IMR-90 (cell line): ENCODE measurements around the gene DEPDC5. TPM values are rescaled to one million over a fixed set of nuclear protein-coding genes. Genes with fewer than 3 reads are reported as not detected.

Source experiments
- ATAC-seq: fragments of 200-7000 bp; cut with Tn5 transposase; 2 replicates; pipeline ENCODE4 v1.9.1; 2020; ENCODE audit warnings: low read depth, mild to moderate bottlenecking, moderate library complexity
- BruUV-seq: library from RNA; stranded (reverse); fragments of 400-500 nt; replicated peaks from 2 replicates; lab custom pipeline; 2021; lab: Mats Ljungman, UMichigan
- CTCF ChIA-PET: fragments of 300-600 bp; formaldehyde crosslinking; extraction: SDS; loops from one replicate; lab custom pipeline; 2021; ENCODE audit warnings: antibody characterized with exemption; lab: Yijun Ruan, JAX
- POLR2A ChIA-PET: fragments of 300-600 bp; sonication (Branson Sonifier 250); formaldehyde crosslinking; loops from one replicate; lab custom pipeline; 2022; ENCODE audit warnings: antibody characterized with exemption; ENCODE audit not compliant: unreplicated experiment; lab: Charles Lee
- DNase-seq: peaks from one replicate; pipeline ENCODE4 v3.0.0; 2013
- H2AFZ ChIP-seq: replicated peaks from 2 replicates; pipeline ENCODE3; 2013; ENCODE audit warnings: low read length, mild to moderate bottlenecking; ENCODE audit not compliant: poor library complexity
- H2AK5ac ChIP-seq: 2 replicates; pipeline ENCODE4 v1.6.1; 2013; ENCODE audit warnings: low read depth, low read length, inconsistent platforms
- H2AK9ac ChIP-seq: replicated peaks from 2 replicates; pipeline ENCODE3; 2013; ENCODE audit warnings: mild to moderate bottlenecking, low read depth, low read length, moderate library complexity; ENCODE audit not compliant: poor library complexity
- H2BK120ac ChIP-seq: 2 replicates; pipeline ENCODE4 v1.6.1; 2013; ENCODE audit warnings: low read depth, low read length, inconsistent platforms
- H2BK15ac ChIP-seq: 3 replicates; pipeline ENCODE4 v1.6.1; 2013; ENCODE audit warnings: low read depth, low read length, inconsistent platforms
- H2BK20ac ChIP-seq: 2 replicates; pipeline ENCODE4 v1.6.1; 2013; ENCODE audit warnings: low read depth, mild to moderate bottlenecking, inconsistent platforms, low read length, moderate library complexity
- H2BK5ac ChIP-seq: 2 replicates; pipeline ENCODE4 v1.6.1; 2013; ENCODE audit warnings: mild to moderate bottlenecking, low read depth, low read length, inconsistent platforms; ENCODE audit not compliant: poor library complexity, severe bottlenecking
- H3K14ac ChIP-seq: replicated peaks from 2 replicates; pipeline ENCODE4 v1.6.1; 2013; ENCODE audit warnings: low read depth, low read length, inconsistent platforms
- H3K18ac ChIP-seq: 2 replicates; pipeline ENCODE4 v1.6.1; 2013; ENCODE audit warnings: low read depth, low read length, control low read depth
- H3K23ac ChIP-seq: 2 replicates; pipeline ENCODE4 v1.6.1; 2013; ENCODE audit warnings: low read depth, low read length, inconsistent platforms
- H3K27ac ChIP-seq: 2 replicates; pipeline ENCODE4 v1.5.1; 2013; ENCODE audit warnings: mild to moderate bottlenecking, control low read depth, low read length; ENCODE audit not compliant: insufficient read depth
- H3K27me3 ChIP-seq: 2 replicates; pipeline ENCODE4 v1.6.1; 2013; ENCODE audit warnings: low read length; ENCODE audit not compliant: control insufficient read depth, insufficient read depth
- H3K36me3 ChIP-seq: 2 replicates; pipeline ENCODE4 v1.6.1; 2013; ENCODE audit warnings: low read length, mixed read lengths; ENCODE audit not compliant: control insufficient read depth, insufficient read depth
- H3K4ac ChIP-seq: 2 replicates; pipeline ENCODE4 v1.6.1; 2013; ENCODE audit warnings: low read depth, low read length, inconsistent platforms
- H3K4me1 ChIP-seq: 2 replicates; pipeline ENCODE4 v1.6.1; 2013; ENCODE audit warnings: low read length, mixed read lengths; ENCODE audit not compliant: control insufficient read depth, insufficient read depth
- H3K4me2 ChIP-seq: 2 replicates; pipeline ENCODE4 v1.6.1; 2013; ENCODE audit warnings: low read depth, mild to moderate bottlenecking, control low read depth, low read length, moderate library complexity
- H3K4me3 ChIP-seq: 2 replicates; pipeline ENCODE4 v1.5.1; 2013; ENCODE audit warnings: low read depth, mild to moderate bottlenecking, control low read depth, low read length, moderate library complexity; ENCODE audit not compliant: insufficient read depth
- H3K56ac ChIP-seq: 2 replicates; pipeline ENCODE4 v1.6.1; 2013; ENCODE audit warnings: low read length, inconsistent platforms; ENCODE audit not compliant: insufficient read depth; ENCODE audit errors: extremely low read depth
- H3K79me1 ChIP-seq, 2 experiments: 2 replicates each; pipeline ENCODE4 v1.6.1; 2013; ENCODE audit warnings: low read length in 2 of 2, inconsistent platforms in 1 of 2, low read depth in 1 of 2
- H3K9ac ChIP-seq: 2 replicates; pipeline ENCODE4 v1.6.1; 2013; ENCODE audit warnings: low read depth, low read length, control low read depth
- H3K9me1 ChIP-seq: 2 replicates; pipeline ENCODE4 v1.6.1; 2013; ENCODE audit warnings: low read length, inconsistent platforms; ENCODE audit not compliant: insufficient read depth
- H3K9me3 ChIP-seq: 2 replicates; pipeline ENCODE4 v1.6.1; 2013; ENCODE audit warnings: low read length; ENCODE audit not compliant: control insufficient read depth, insufficient read depth
- H4K20me1 ChIP-seq: 2 replicates; pipeline ENCODE4 v1.6.1; 2013; ENCODE audit warnings: low read length, inconsistent platforms; ENCODE audit not compliant: insufficient read depth
- H4K5ac ChIP-seq: 2 replicates; pipeline ENCODE4 v1.6.1; 2013; ENCODE audit warnings: mild to moderate bottlenecking, low read depth, low read length, control low read depth
- H4K8ac ChIP-seq, 2 experiments: 2 replicates each; pipeline ENCODE4 v1.6.1; 2013; ENCODE audit warnings: low read depth in 2 of 2, low read length in 2 of 2, control low read depth in 1 of 2, inconsistent platforms in 1 of 2
- H4K91ac ChIP-seq: 2 replicates; pipeline ENCODE4 v1.6.1; 2013; ENCODE audit warnings: low read depth, low read length, inconsistent platforms; ENCODE audit not compliant: insufficient read depth
- BHLHE40 ChIP-seq: fragments of 150-350 bp; IDR thresholded peaks from 2 replicates; pipeline ENCODE4 v1.6.1; 2016; ENCODE audit warnings: mild to moderate bottlenecking, low read depth, low read length
- CHD1 ChIP-seq: IDR thresholded peaks from 2 replicates; pipeline ENCODE4 v1.6.1; 2012; ENCODE audit warnings: low read depth, low read length, improper control_type of control experiment
- ELK1 ChIP-seq: fragments of 150-350 bp; IDR thresholded peaks from 2 replicates; pipeline ENCODE4 v1.6.1; 2016; ENCODE audit warnings: low read depth, mild to moderate bottlenecking, low read length, moderate library complexity, borderline replicate concordance
- FOS ChIP-seq: fragments of 150-350 bp; IDR thresholded peaks from 2 replicates; pipeline ENCODE4 v1.6.1; 2016; ENCODE audit warnings: low read depth, low read length
- MAFK ChIP-seq: IDR thresholded peaks from 2 replicates; pipeline ENCODE4 v1.6.1; 2012; ENCODE audit warnings: low read depth, low read length, improper control_type of control experiment
- MAZ ChIP-seq: IDR thresholded peaks from 2 replicates; pipeline ENCODE4 v1.6.1; 2012; ENCODE audit warnings: low read depth, mild to moderate bottlenecking, low read length, improper control_type of control experiment, moderate library complexity, borderline replicate concordance
- MXI1 ChIP-seq: IDR thresholded peaks from 2 replicates; pipeline ENCODE4 v1.6.1; 2012; ENCODE audit warnings: low read depth, mild to moderate bottlenecking, low read length, moderate library complexity, borderline replicate concordance
- NFE2L2 ChIP-seq: fragments of 150-350 bp; IDR thresholded peaks from 2 replicates; pipeline ENCODE4 v1.6.1; 2016; ENCODE audit warnings: low read depth, mild to moderate bottlenecking, low read length
- POLR2A ChIP-seq: IDR thresholded peaks from 2 replicates; pipeline ENCODE4 v1.6.1; 2012; ENCODE audit warnings: mild to moderate bottlenecking, low read depth, low read length
- RAD21 ChIP-seq: IDR thresholded peaks from 2 replicates; pipeline ENCODE4 v1.6.1; 2012; ENCODE audit warnings: low read length, improper control_type of control experiment
- RCOR1 ChIP-seq: IDR thresholded peaks from 2 replicates; pipeline ENCODE4 v1.6.1; 2012; ENCODE audit warnings: mild to moderate bottlenecking, low read length, improper control_type of control experiment; ENCODE audit not compliant: insufficient replicate concordance
- RFX5 ChIP-seq: IDR thresholded peaks from 2 replicates; pipeline ENCODE4 v1.8.0; 2012; ENCODE audit warnings: low read depth, mild to moderate bottlenecking, low read length, moderate library complexity
- SMC3 ChIP-seq: fragments of 150-350 bp; IDR thresholded peaks from 2 replicates; pipeline ENCODE4 v1.6.1; 2016; ENCODE audit warnings: low read depth, mild to moderate bottlenecking, antibody characterized with exemption, low read length, moderate library complexity
- USF2 ChIP-seq: fragments of 150-350 bp; IDR thresholded peaks from 2 replicates; pipeline ENCODE4 v1.6.1; 2017; ENCODE audit warnings: mild to moderate bottlenecking, antibody characterized with exemption, low read length, low read depth
- WGBS, 2 experiments: methylation state at CpG; one replicate each; pipeline versions ENCODE4 v1.1.5 to v1.1.7; 2013; ENCODE audit warnings: missing lambda C conversion rate in 2 of 2; ENCODE audit not compliant: insufficient read length in 1 of 2; ENCODE audit errors: extremely low coverage in 2 of 2; 5-methylcytosine and 5-hydroxymethylcytosine counted together
- dilution Hi-C: fragments of 300-500 bp; cut with HindIII; formaldehyde crosslinking; loops from one replicate; pipeline ENCODE4 v1.14.3; 2018; ENCODE audit warnings: low sequenced_read_pairs; ENCODE audit not compliant: unreplicated experiment
- in situ Hi-C: fragments of 300-500 bp; cut with MboI; formaldehyde crosslinking; loops from 3 replicates; pipeline ENCODE4 v1.14.3; 2019; ENCODE audit warnings: low sequenced_read_pairs, inconsistent platforms, mixed read lengths
- intact Hi-C: fragments of 100-400 bp; cut with micrococcal nuclease; formaldehyde crosslinking; loops from 2 replicates; pipeline ENCODE4 v1.10.0; 2022
- polyA plus RNA-seq, 3 experiments: library from polyadenylated mRNA; depleted of rRNA; stranded (reverse); fragments of >200 nt; gene quantifications; 2 replicates each; pipeline ENCODE4 v1.2.3, GENCODE V29; 2012; ENCODE audit warnings: low replicate concordance in 1 of 3
- total RNA-seq: library from RNA; depleted of rRNA; stranded (reverse); fragments of >200 nt; gene quantifications from 2 replicates; pipeline ENCODE4 v1.2.3, GENCODE V29; 2012
- TF ChIP-seq, protein P1 (sequence below): conservative IDR thresholded peaks from 2 replicates; pipeline ENCODE4 v1.5.1; 2012; ENCODE audit warnings: mild to moderate bottlenecking, low read depth, low read length, improper control_type of control experiment

The DEPDC5 gene
- total and polyA plus RNA-seq, 2 of the 4 experiments (the other 2 are of a cell fraction) = 6.6 to 12.9 TPM

- Histone ChIP-seq H3K9me3 (no peaks in the 10 kb centered on the region), H4K8ac (no peak overlapping the region), H3K14ac (no peak overlapping the region), H3K9me1 (peaks cover 4% of the 10 kb centered on the region; the same call in 1 of the 2 replicates), H3K56ac (no peak overlapping the region), H3K9ac (no peak overlapping the region), H3K27me3 (no peaks in the 10 kb centered on the region), H3K4me1 (peaks cover 9% of the 10 kb centered on the region; the same call in 1 of the 2 replicates), H2BK20ac (no peak overlapping the region), H3K18ac (no peak overlapping the region), H2AK5ac (no peak overlapping the region), H3K36me3 (peaks cover 6% of the 10 kb centered on the region; the same call in 1 of the 2 replicates), H3K27ac (no peak overlapping the region), H3K4ac (no peak overlapping the region), H2AFZ (no peak overlapping the region), H3K79me1 (no peaks in the 10 kb centered on the region), H3K4me2 (no peak overlapping the region), H2BK120ac (no peak overlapping the region), H4K20me1 (no peaks in the 10 kb centered on the region), H2AK9ac (no peak overlapping the region), H2BK5ac (no peak overlapping the region), H2BK15ac (no peak overlapping the region), H4K5ac (no peak overlapping the region), H3K4me3 (no peak overlapping the region), H4K91ac (no peak overlapping the region), H3K23ac (peak overlapping the region; percentile 29; the same call in 1 of the 2 replicates)
- ATAC-seq = peak; percentile 36
- in situ Hi-C loops (no loop called here), intact Hi-C loops (no loop called here), dilution Hi-C loops (no loop called here)
- DNase-seq = peak; percentile 15
- BruUV-seq = no TSS peak
- ChIA-PET POLR2A (no interaction called here), CTCF (no interaction called here)
- no CpG with 5 or more reads among the region's 2 CpGs for WGBS, 2 experiments
- TF ChIP-seq ELK1 (no peak), MXI1 (no peak), CHD1 (no peak), BHLHE40 (no peak), POLR2A (no peak), SMC3 (no peak), NFE2L2 (no peak), RAD21 (no peak), RFX5 (no peak), RCOR1 (no peak), USF2 (no peak), MAFK (no peak), FOS (no peak), MAZ (no peak)
- TF ChIP-seq, protein P1, sequence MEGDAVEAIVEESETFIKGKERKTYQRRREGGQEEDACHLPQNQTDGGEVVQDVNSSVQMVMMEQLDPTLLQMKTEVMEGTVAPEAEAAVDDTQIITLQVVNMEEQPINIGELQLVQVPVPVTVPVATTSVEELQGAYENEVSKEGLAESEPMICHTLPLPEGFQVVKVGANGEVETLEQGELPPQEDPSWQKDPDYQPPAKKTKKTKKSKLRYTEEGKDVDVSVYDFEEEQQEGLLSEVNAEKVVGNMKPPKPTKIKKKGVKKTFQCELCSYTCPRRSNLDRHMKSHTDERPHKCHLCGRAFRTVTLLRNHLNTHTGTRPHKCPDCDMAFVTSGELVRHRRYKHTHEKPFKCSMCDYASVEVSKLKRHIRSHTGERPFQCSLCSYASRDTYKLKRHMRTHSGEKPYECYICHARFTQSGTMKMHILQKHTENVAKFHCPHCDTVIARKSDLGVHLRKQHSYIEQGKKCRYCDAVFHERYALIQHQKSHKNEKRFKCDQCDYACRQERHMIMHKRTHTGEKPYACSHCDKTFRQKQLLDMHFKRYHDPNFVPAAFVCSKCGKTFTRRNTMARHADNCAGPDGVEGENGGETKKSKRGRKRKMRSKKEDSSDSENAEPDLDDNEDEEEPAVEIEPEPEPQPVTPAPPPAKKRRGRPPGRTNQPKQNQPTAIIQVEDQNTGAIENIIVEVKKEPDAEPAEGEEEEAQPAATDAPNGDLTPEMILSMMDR = no peak
These were observed 141.7 kb downstream of the DEPDC5 start for GRCh38 chr22:31895411-31896123.
